C4-2B (cell line): Measurements from ENCODE around the gene SLC34A3.

Source experiments
- CTCF ChIP-seq: fragments of 450-650 bp; conservative IDR thresholded peaks from 2 replicates; pipeline ENCODE4 v1.5.1; 2017; ENCODE audit warnings: mild to moderate bottlenecking
- ZFX ChIP-seq: fragments of 450-650 bp; IDR thresholded peaks from 2 replicates; pipeline ENCODE4 v1.6.1; 2017

GRCh38 chr9:137190315-137190856 is 40.3 kb upstream of the SLC34A3 start:
- TF ChIP-seq CTCF = no peak; the same call in 1 of the 2 replicates
- TF ChIP-seq ZFX = no peak
